HG03439 (cell line): Measurements from ENCODE around the gene APOBEC4.
"Not testable (repeated sequence)": the region's sequence is repeated elsewhere in the genome, so short reads cannot be mapped to it uniquely, and the experiment has no call there.

ENCODE experiments used
- ATAC-seq: cut with Tn5 transposase; IDR thresholded peaks from one replicate; pipeline ENCODE4 v1.9.1; 2021; ENCODE audit warnings: mild to moderate bottlenecking, moderate library complexity; ENCODE audit not compliant: unreplicated experiment

APOBEC4 gene

GRCh38 chr1:183652547-183653461 lies at the start of gene APOBEC4:
Gene APOBEC4 (minus strand): TSS chr1:183653316. CDS start chr1:183648781, 4,535 bp downstream.
- ATAC-seq: no peak

- ATAC-seq: no peak
These were observed 49.7 kb upstream of the APOBEC4 start for GRCh38 chr1:183702813-183703198.

GRCh38 chr1:183702087-183702812 lies 49.1 kb upstream of the APOBEC4 start:
- ATAC-seq: no peak

- ATAC-seq: no peak
These were observed 46.6 kb upstream of the APOBEC4 start for GRCh38 chr1:183699616-183700160.

- ATAC-seq: no peak
These were observed 44.9 kb upstream of the APOBEC4 start for GRCh38 chr1:183697814-183698590.

DNA sequence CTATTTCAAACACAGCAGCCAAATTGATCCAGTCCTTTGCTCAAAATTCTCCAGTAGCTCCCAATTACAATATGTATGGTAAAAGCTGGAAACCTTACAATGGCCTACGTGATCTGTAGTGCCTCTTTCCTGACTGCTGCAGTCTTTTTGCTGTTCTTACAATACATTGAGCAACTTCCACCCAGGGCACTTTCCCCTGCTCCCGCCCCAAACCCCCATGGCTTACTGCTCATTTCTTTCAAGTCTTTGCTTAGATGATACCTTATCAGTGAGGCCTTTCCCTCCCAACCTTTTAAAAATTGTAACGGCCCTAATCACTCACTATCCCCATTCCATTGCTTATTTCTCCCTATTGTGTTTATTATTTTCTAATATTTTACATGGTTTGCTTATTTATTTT lies 43.9 kb upstream of the APOBEC4 start:
- no peak for ATAC-seq

DNA sequence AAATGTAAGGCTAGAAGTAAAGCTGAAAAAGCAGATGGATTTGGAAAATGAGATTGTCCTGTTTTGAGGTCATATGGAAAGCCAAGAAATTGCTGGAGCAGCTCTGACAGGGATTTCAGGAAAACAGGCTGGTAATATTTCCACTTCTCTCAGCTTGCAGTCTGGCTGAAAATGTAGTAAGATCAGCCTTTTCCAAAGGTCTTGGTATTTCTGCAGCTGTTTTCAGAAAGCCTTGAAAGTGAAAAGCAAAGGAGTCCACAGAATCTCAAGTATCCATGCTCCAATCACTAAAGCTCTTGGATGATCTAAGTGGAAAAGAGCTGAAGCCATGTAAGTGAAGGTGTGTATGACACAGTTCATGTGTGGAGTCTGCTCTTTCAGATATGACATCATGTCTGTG lies 41.6 kb upstream of the APOBEC4 start:
- ATAC-seq: no peak

DNA sequence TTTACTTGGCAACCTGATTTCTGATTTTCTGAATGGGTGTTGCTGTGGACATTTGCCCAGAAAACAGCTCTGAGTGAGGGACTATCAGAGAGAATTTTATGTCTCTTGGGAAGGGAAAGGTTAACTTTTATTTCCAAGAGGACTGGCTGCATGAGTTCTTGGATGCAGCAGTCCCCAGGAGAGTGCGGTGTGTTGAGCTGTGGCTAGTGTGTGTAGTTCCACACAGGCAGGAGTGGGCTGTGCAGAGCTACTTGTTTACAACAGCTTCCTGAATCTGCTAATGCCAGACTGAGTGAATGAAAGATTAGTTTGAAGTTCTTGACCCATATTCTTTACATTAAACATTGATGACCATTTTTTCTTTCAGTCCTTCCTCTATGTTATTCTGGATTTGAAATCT lies 41.0 kb upstream of the APOBEC4 start:
- no peak for ATAC-seq

GRCh38 chr1:183693521-183693920 lies 40.4 kb upstream of the APOBEC4 start:
- no peak for ATAC-seq

- ATAC-seq: peak; percentile 66
These were observed 36.7 kb upstream of the APOBEC4 start for GRCh38 chr1:183689762-183690204.

DNA sequence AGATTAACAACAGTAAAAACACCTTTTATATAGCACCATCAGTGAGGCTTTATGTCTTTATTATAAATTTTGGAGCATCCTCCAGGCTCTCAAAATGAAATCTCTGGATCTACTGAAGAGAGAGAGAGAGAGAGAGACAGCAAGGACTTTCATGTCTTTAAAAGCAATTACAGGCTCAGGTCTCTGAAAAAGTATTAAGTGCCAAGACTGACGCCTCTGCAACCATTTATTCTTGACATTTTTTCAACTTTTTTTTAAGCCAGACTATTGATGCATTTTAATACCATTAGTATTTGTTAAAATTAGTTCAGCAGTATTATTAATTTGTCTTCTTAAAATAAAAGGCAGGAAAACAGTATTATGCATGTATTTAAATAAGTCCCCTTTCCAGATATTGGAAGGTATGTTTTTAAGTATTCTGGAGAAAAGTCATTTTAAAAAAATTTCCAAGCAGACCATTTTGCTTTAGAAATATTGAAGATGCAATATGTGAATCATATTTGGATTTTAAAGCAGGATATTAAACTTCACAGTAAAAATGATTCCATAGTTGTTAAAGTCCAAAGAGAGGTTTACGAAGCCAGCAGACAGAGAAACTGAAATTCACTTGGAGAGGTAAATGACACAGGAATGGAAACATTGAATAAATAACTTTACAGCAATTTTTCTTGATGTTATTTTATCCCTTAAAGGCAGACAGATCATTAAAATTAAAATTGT lies 35.4 kb upstream of the APOBEC4 start:
- no peak for ATAC-seq

- no peak for ATAC-seq
These were observed 34.6 kb upstream of the APOBEC4 start for GRCh38 chr1:183687546-183688304.

DNA sequence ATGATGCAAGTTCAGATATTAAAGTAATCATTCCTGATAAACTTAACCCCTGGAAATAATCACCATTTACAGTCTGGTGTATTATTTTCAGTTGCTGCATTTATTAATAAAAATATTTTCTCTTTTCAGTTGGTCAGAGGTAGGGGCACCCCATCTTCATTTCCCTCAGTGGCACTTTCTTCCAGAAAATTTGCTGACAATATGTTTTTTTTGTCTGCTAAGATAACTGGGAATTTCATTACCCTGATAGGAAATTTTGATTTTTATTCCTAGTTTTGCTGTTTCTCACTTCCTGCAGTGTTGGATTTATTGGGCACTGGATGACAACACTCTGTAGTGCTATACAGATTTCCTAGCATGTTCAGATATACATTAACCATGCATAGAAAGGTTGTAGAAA lies 33.1 kb upstream of the APOBEC4 start:
- no peak for ATAC-seq

DNA sequence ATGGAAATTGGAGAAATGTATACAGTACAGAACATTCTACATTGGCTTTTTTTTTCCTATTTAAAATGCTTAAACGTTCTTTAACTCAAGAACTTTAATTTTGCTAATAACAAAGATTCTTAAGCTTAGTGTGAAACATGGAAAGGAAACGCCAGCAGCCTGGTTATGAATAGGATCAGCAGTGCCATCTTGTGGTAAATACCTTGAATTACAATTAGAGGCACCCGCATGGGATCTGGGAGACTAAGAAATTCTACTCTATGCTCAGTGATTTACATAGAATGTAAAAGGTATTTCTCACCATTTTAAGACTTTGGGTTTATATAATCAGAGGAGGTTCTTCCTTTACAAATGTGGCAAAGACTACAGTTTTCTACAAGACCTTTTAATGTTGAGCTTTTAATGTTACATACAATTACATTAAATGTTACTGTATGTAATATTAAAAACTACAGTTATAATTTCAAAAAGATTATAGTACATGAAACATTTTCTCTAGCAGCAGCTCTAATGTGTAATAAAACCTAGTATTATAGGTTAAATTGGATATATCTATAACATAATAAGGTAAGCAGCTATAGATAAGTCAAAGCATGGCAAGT lies 32.1 kb upstream of the APOBEC4 start:
- no peak for ATAC-seq

GRCh38 chr1:183679363-183679762 lies 26.2 kb upstream of the APOBEC4 start:
- ATAC-seq: not testable (repeated sequence)

- ATAC-seq: no peak
These were observed 25.7 kb upstream of the APOBEC4 start for GRCh38 chr1:183678819-183679218.

DNA sequence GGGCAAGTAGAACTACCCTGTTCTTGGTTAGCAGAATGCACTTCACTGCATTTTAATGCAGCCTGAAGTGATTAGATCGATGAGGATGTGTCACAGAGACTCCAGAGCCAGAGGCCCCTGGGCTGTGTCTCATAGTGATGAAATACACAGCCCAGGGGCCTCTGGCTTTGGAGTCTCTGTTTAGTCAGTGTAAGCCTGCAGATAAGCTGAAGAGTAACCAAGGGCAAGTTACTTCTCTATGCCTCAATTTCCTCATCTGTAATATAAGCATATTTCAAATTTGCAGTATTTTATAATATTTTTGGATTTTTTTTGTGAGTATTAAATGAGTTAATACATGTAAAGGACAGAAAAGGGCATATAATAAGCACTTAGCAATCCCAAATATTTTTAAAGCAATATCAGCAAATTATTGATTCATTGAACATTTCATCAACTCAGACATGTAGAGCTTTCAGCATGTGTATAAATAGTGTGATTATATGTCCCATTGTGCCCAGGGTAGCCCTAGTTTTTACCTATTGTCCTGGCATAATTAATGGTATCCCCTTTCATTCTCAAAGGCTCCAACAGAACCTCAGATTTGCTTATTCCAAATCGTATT lies 23.6 kb upstream of the APOBEC4 start:
- ATAC-seq: no peak

DNA sequence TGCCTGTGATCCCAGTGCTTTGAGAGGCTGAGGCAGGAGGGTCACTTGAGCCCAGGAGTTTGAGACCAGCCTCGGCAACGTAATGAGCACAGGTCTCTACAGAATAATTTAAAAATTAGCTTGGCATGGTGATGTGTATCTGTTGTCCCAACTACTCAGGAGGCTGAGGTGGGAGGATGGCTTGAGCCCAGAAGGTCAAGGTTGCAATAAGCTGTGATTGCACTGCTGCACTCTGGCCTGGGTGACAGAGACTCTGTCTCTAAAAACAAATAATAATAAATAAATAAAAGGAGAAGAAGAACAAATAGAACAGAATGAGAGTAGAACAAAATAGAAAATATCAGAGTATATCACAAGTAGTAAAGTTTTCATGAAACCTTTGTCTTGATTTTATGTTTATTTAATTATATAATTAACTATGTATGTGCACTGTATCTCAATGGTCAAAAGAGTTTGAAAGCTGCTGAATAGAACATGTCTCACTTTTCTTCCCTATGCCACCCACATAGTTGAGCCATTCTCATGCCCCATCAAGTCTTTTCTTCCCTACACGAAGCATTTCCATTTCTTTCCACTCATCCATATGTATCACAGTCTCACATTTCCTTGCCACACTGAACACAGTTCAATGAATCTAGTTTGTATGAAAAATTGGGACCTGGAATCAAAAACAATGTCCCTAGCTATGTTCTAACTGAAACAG lies 22.9 kb upstream of the APOBEC4 start:
- ATAC-seq: no peak
